Osteoblast (primary cell): ENCODE data around the gene MYBL2. TPM values are rescaled to one million over a fixed set of nuclear protein-coding genes. Genes with fewer than 3 reads are reported as not detected.

Experiments used
- DNase-seq: peaks from one replicate; pipeline ENCODE4 v3.0.0; 2011; ENCODE audit warnings: low spot score, mixed read lengths; ENCODE audit not compliant: insufficient read length; ENCODE audit errors: missing footprints
- H2AFZ ChIP-seq: 2 replicates; pipeline ENCODE4 v1.6.0; 2011; ENCODE audit warnings: mild to moderate bottlenecking, low read length
- H3K27ac ChIP-seq: 2 replicates; pipeline ENCODE4 v1.5.1; 2011; ENCODE audit warnings: mild to moderate bottlenecking, low read depth, low read length, moderate library complexity
- H3K27me3 ChIP-seq: 2 replicates; pipeline ENCODE4 v1.6.0; 2012; ENCODE audit warnings: mild to moderate bottlenecking, control low read depth, inconsistent platforms, low read length, moderate library complexity; ENCODE audit not compliant: insufficient read depth
- H3K36me3 ChIP-seq: 2 replicates; pipeline ENCODE4 v1.5.1; 2011; ENCODE audit warnings: mild to moderate bottlenecking, low read length, control low read depth, moderate library complexity; ENCODE audit not compliant: insufficient read depth
- H3K4me1 ChIP-seq: 2 replicates; pipeline ENCODE4 v1.5.1; 2011; ENCODE audit warnings: mild to moderate bottlenecking, low read length, control low read depth, moderate library complexity; ENCODE audit not compliant: insufficient read depth
- H3K4me2 ChIP-seq: 2 replicates; pipeline ENCODE4 v1.6.0; 2011; ENCODE audit warnings: mild to moderate bottlenecking, low read length; ENCODE audit not compliant: insufficient read depth
- H3K4me3 ChIP-seq: fragments of 200-600 bp; sonication (generic); 3 replicates; pipeline ENCODE4 v1.5.1; 2012; ENCODE audit warnings: mild to moderate bottlenecking, low read length, inconsistent platforms; ENCODE audit not compliant: insufficient read depth
- H3K79me2 ChIP-seq: 2 replicates; pipeline ENCODE4 v1.6.0; 2012; ENCODE audit warnings: mild to moderate bottlenecking, low read length, control low read depth, inconsistent platforms; ENCODE audit not compliant: insufficient read depth
- H3K9me3 ChIP-seq: 2 replicates; pipeline ENCODE4 v1.5.1; 2011; ENCODE audit warnings: low read depth, low read length, control low read depth
- H4K20me1 ChIP-seq: 2 replicates; pipeline ENCODE4 v1.6.0; 2012; ENCODE audit warnings: mild to moderate bottlenecking, low read length, control low read depth; ENCODE audit not compliant: insufficient read depth
- total RNA-seq: library from RNA; depleted of rRNA; stranded (reverse); fragments of >200 nt; gene quantifications from 2 replicates; pipeline ENCODE4 v1.2.3, GENCODE V29; 2012
- TF ChIP-seq, protein P1 (sequence below): IDR thresholded peaks from 2 replicates; pipeline ENCODE4 v1.5.1; 2011; ENCODE audit warnings: mild to moderate bottlenecking, low read depth, low read length, moderate library complexity; ENCODE audit errors: extremely low read depth

Gene MYBL2
- total RNA-seq, 1 donor, result 2.5 TPM

DNA sequence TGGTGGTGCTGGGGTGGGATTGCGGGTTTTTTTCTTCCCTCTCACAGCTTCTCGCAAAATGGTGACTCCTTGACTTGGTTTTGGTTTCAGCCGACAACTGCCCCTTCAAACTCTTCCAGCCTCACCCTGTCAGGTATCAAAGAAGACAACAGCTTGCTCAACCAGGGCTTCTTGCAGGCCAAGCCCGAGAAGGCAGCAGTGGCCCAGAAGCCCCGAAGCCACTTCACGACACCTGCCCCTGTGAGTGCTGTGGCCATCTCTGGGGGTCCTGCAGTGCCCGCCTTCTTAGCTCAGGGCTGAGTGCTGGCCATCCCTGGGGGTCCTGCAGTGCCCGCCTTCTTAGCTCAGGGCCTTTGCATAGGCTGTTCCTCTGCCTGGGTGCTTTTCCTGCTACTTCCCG lies 48.1 kb downstream of the MYBL2 start:
- Histone ChIP-seq H3K36me3 (no peaks in the 10 kb centered on the region), H3K27me3 (no peaks in the 10 kb centered on the region), H3K4me1 (no peaks in the 10 kb centered on the region), H3K79me2 (no peaks in the 10 kb centered on the region), H2AFZ (no peak overlapping the region), H3K4me3 (no peak overlapping the region), H3K9me3 (no peaks in the 10 kb centered on the region), H3K27ac (no peak overlapping the region), H3K4me2 (no peak overlapping the region), H4K20me1 (no peaks in the 10 kb centered on the region)
- TF ChIP-seq, protein P1, sequence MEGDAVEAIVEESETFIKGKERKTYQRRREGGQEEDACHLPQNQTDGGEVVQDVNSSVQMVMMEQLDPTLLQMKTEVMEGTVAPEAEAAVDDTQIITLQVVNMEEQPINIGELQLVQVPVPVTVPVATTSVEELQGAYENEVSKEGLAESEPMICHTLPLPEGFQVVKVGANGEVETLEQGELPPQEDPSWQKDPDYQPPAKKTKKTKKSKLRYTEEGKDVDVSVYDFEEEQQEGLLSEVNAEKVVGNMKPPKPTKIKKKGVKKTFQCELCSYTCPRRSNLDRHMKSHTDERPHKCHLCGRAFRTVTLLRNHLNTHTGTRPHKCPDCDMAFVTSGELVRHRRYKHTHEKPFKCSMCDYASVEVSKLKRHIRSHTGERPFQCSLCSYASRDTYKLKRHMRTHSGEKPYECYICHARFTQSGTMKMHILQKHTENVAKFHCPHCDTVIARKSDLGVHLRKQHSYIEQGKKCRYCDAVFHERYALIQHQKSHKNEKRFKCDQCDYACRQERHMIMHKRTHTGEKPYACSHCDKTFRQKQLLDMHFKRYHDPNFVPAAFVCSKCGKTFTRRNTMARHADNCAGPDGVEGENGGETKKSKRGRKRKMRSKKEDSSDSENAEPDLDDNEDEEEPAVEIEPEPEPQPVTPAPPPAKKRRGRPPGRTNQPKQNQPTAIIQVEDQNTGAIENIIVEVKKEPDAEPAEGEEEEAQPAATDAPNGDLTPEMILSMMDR, result no peak
- no peak for DNase-seq

DNA sequence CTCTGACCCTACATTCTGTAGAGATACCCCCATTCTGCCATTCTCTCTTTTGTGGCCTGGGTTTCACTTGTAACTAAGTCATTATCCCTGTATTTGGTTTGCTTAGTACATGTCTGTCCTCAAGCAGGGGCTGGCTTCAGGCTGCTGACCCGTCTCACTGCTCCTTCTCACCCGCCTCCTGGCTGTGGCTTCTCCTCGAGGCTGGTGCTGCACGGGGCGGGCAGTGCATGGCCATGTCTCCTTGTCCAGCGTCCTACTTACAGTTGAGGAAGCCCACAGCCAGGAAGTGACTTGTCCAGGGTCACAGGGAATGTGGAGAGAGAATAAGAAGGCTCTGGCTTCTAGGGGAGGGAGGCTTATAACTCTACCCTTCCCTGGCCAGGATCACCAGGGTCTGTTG lies 48.6 kb downstream of the MYBL2 start:
- Histone ChIP-seq H3K4me1 (no peaks in the 10 kb centered on the region), H3K36me3 (no peaks in the 10 kb centered on the region), H3K4me2 (no peak overlapping the region), H4K20me1 (no peaks in the 10 kb centered on the region), H3K27ac (no peak overlapping the region), H3K27me3 (no peaks in the 10 kb centered on the region), H3K79me2 (no peaks in the 10 kb centered on the region), H3K4me3 (no peak overlapping the region), H3K9me3 (no peaks in the 10 kb centered on the region), H2AFZ (no peak overlapping the region)
- no peak for DNase-seq
- TF ChIP-seq, protein P1, result no peak

DNA sequence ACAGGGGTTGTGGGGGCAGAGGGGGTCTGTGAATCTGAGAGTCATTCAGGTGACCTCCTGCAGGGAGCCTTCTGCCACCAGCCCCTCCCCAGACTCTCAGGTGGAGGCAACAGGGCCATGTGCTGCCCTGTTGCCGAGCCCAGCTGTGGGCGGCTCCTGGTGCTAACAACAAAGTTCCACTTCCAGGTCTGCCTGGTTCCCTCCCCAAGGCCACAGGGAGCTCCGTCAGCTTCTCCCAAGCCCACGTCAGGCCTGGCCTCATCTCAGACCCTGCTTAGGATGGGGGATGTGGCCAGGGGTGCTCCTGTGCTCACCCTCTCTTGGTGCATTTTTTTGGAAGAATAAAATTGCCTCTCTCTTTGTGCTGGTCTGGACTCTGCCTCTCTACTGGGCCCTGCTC lies 49.2 kb downstream of the MYBL2 start:
- Histone ChIP-seq H3K27ac (no peak overlapping the region), H3K36me3 (no peaks in the 10 kb centered on the region), H3K79me2 (no peaks in the 10 kb centered on the region), H2AFZ (no peak overlapping the region), H3K4me1 (no peaks in the 10 kb centered on the region), H4K20me1 (no peaks in the 10 kb centered on the region), H3K4me2 (no peak overlapping the region), H3K27me3 (no peaks in the 10 kb centered on the region), H3K9me3 (no peaks in the 10 kb centered on the region), H3K4me3 (no peak overlapping the region)
- TF ChIP-seq, protein P1, result no peak
- DNase-seq, result no peak

DNA sequence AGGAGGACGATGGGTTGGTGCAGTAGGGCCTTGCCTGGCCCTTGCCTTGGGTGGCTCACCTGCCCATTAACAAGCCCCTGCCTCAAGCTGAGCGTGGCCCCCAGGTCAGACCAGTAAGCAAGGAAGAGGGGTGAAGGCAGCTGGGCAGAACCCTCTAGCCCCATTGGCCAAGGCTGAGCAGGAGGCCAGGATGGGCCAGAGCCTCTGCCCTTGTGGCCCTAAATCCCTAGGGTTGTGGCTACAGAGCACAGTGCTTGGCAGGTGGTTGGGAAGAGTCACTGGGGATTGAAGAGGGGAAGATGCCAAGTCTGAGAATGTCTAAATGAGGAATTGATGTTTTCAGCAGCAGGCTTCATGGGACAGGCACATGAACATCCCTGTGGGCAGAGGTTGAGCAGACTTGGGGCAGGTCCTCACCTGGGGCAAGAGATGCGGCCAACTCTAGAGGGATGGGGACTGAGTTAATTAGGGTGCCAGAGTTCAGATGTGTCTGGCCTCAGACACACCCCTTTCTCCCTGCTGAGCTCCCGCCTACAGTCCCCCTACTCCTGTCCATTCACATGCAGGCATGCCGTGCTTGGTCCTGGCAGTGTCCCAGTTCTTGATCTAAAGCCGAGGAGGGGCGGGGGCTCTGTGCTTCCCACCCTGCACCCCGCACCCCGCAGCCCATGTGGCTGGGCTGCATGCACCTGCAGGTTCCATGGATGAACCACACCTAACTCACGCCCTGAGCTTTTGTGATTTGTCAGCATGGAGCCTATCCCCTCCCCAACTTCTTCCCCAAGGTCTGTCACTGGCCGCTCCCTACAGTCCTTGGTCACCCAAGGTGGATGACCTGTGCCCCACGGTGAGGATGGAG lies 50.1 kb downstream of the MYBL2 start:
- Histone ChIP-seq H3K4me1 (no peaks in the 10 kb centered on the region), H3K79me2 (no peaks in the 10 kb centered on the region), H4K20me1 (no peaks in the 10 kb centered on the region), H2AFZ (no peak overlapping the region), H3K36me3 (no peaks in the 10 kb centered on the region), H3K4me2 (no peak overlapping the region), H3K27me3 (no peaks in the 10 kb centered on the region), H3K4me3 (no peak overlapping the region), H3K9me3 (no peaks in the 10 kb centered on the region), H3K27ac (no peak overlapping the region)
- no peak for DNase-seq
- TF ChIP-seq, protein P1, result no peak
